Stimulated activated CD4-positive, alpha-beta T cell treated with anti-CD3 and anti-CD28 coated beads, Interleukin-15, amount 100 ng/mL, for 1 hour (primary cell): Measurements from ENCODE around the gene CH25H.

ENCODE experiments used
- DNase-seq, 2 donors: peaks; one replicate each; pipeline ENCODE4 v3.0.0-alpha.2; 2020; ENCODE audit warnings: low read depth in 1 of 2, low spot score in 1 of 2

The CH25H gene

GRCh38 chr10:89158446-89158845 lies 48.7 kb downstream of the CH25H start:
- DNase-seq: no peak

- DNase-seq: no peak
These were observed 50.8 kb downstream of the CH25H start for GRCh38 chr10:89156161-89156835.
